Right lobe of liver (tissue), 6 donors: ENCODE data around the gene COMMD1. TPM values are rescaled to one million over a fixed set of nuclear protein-coding genes. Genes with fewer than 3 reads are reported as not detected.
"Not testable (repeated sequence)": the region's sequence is repeated elsewhere in the genome, so short reads cannot be mapped to it uniquely, and the experiment has no call there.

ENCODE experiments used
- ATAC-seq, 4 donors: fragments of 200-7000 bp; cut with Tn5 transposase; one replicate each; pipeline ENCODE4 v1.9.1; 2020; ENCODE audit warnings: mild to moderate bottlenecking in 4 of 4, moderate library complexity in 4 of 4
- DNase-seq, 3 donors: peaks; one replicate each; pipeline ENCODE4 v3.0.0-alpha.2; 2020
- H3K27ac ChIP-seq, 3 donors: fragments of 200-600 bp; one replicate each; pipeline ENCODE4 v1.8.0; 2022
- H3K27me3 ChIP-seq, 2 donors: fragments of 200-600 bp; one replicate each; pipeline ENCODE4 v1.8.0; 2022
- H3K36me3 ChIP-seq, 4 donors: fragments of 200-600 bp; sonication (generic) in 1 of 4; one replicate each; pipeline versions ENCODE4 v1.5.1 to v1.8.0; 2017 to 2022; ENCODE audit warnings: control low read depth in 1 of 4
- H3K4me1 ChIP-seq, 4 donors: fragments of 200-600 bp; sonication (generic) in 1 of 4; one replicate each; pipeline versions ENCODE4 v1.5.1 to v1.8.0; 2017 to 2022; ENCODE audit warnings: control low read depth in 1 of 4
- H3K4me3 ChIP-seq, 3 donors: fragments of 200-600 bp; one replicate each; pipeline ENCODE4 v1.8.0; 2022
- H3K9me3 ChIP-seq, 4 donors: fragments of 200-600 bp; sonication (generic) in 1 of 4; one replicate each; pipeline versions ENCODE4 v1.5.1 to v1.8.0; 2017 to 2022; ENCODE audit warnings: control low read depth in 1 of 4
- POLR2A ChIP-seq: fragments of 450-650 bp; IDR thresholded peaks from one replicate; pipeline ENCODE4 v1.6.1; 2017; ENCODE audit warnings: antibody characterized with exemption, mild to moderate bottlenecking
- WGBS: methylation state at CpG from one replicate; pipeline ENCODE4 v1.1.6; 2018; ENCODE audit warnings: low coverage, low lambda C conversion rate; ENCODE audit not compliant: insufficient coverage; ENCODE audit errors: missing lambda C conversion rate; 5-methylcytosine and 5-hydroxymethylcytosine counted together
- intact Hi-C, 2 donors: fragments of 100-400 bp; cut with DNase I; formaldehyde crosslinking; loops; one replicate each; pipeline versions ENCODE4 v1.11.2 to v1.14.1; 2022
- total RNA-seq, 6 experiments: library from RNA; depleted of rRNA in 2 of 6; stranded (reverse); fragments of >200 nt in 2 of 6; fragmentation: NEBNext Ultra II Directional in 3 of 6; extraction: Animal tissue kit (Norgen Biotek cat#: 25700) in 3 of 6; gene quantifications; one replicate each; pipeline versions ENCODE4 v1.1.0 to v1.2.4, GENCODE V29; 2016 to 2023
- TF ChIP-seq, protein P1 (sequence below), 4 donors: fragments of 200-600 bp in 3 of 4; fragments of 450-650 bp in 1 of 4; IDR thresholded peaks; one replicate each; pipeline versions ENCODE4 v1.5.1 to v1.8.0; 2016 to 2022; ENCODE audit warnings: antibody characterized with exemption in 4 of 4, mild to moderate bottlenecking in 2 of 4
- donor health status: DM: no; HTN: yes; CAD: no.
- donor health status: DM: no; HTN: no; CAD: no.
- donor health status: DM: no; HTN: no; CAD: no.
- donor health status: DM: no; HTN: yes; CAD: no.
- donor health status: DM: no; HTN: yes; CAD: no.

Gene COMMD1
- total RNA-seq, 6 experiments from 2014 or later: 17.2 to 21.6 (median 18.7) TPM

DNA sequence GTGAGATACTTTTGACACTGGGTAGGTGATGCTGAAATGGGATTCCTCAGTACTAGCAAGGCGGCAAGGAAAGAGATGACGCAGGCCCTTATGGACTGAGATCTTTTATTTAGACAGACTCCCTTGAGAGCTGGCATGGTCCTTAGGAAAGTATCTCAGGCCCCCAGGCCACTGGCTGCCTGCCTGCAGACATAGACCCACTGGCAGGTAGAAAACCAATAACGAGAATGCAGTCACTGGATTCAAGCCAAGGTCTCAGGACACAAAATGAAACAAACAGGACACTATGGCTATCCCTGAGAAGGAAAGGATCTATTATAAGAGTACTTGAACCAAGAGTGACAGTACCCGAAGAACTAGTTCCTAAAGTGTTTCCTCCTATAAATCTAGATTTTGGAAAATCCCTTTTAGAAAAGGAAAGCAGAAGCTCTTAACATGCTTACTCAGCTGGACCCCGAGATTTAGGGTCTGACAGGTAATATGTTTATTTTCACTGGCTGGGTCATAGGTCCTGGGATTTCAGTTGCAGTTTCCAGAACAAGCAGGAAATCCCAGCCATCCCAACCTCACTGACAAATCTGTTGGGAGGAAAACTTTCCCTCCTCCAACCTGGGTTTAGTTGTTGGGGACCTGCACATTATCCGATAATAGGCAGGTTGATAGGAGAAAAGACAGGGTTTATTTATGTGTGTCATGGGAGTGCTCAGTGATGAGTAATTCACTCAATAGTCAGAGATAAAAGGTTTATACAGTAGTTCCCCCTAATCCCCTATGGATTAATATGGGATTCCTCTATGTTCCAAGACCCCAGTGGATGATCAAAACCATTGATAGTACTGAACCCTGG is 44.5 kb downstream of the COMMD1 start:
- no peak overlapping the region for H3K27ac ChIP-seq
- WGBS: 63% methylated on average over 5 of the region's 6 CpGs
- H3K9me3 ChIP-seq: no peaks in the 10 kb centered on the region
- H3K36me3 ChIP-seq: no peaks in the 10 kb centered on the region
- intact Hi-C loops: no loop called here
- no peaks in the 10 kb centered on the region for H3K27me3 ChIP-seq
- TF ChIP-seq, protein P1, sequence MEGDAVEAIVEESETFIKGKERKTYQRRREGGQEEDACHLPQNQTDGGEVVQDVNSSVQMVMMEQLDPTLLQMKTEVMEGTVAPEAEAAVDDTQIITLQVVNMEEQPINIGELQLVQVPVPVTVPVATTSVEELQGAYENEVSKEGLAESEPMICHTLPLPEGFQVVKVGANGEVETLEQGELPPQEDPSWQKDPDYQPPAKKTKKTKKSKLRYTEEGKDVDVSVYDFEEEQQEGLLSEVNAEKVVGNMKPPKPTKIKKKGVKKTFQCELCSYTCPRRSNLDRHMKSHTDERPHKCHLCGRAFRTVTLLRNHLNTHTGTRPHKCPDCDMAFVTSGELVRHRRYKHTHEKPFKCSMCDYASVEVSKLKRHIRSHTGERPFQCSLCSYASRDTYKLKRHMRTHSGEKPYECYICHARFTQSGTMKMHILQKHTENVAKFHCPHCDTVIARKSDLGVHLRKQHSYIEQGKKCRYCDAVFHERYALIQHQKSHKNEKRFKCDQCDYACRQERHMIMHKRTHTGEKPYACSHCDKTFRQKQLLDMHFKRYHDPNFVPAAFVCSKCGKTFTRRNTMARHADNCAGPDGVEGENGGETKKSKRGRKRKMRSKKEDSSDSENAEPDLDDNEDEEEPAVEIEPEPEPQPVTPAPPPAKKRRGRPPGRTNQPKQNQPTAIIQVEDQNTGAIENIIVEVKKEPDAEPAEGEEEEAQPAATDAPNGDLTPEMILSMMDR (IDR thresholded peaks at IDR 0.05): no peak
- TF ChIP-seq POLR2A: no peak
- ATAC-seq: peak in 3 of 4 donors; percentile 44 to 78 (median 46)
- peaks cover 0 to 10% (median 0%) of the 10 kb centered on the region in 4 donors for H3K4me1 ChIP-seq
- DNase-seq: no peak
- no peak overlapping the region for H3K4me3 ChIP-seq

DNA sequence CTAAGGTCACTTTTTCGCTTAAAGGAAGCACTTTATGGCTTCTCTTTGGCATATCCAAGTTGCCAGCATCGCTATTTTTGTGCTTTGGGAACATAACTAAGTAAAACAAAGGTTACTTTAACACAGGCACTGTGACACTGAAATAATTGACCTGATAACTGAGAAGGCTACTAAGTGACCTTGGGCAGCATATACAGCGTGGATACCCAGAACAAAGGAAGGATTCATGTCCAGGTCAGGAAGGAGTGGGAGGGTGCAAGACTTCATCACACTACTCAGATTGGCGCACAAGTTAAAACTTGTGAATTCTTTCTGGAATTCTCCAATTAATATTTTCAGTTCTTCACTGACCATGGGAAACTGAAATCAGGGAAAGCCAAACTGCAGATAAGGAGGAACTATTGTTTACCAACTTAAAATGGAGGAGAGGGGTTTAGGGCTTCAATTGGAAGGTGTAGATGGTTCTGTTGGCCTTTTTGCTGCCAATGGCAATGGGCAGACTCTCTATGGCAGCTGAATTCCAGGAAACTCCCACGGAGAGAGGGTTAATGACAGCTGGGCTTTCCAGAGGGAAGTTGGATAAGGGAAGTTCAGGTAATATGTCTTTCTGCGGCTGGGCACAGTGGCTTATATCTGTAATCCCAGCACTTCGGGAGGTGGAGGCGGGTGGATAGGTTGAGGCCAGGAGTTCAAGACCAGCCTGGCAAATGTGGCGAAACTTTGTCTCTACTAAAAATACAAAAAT is 45.3 kb downstream of the COMMD1 start:
- intact Hi-C loops: no loop called here
- peaks cover 0 to 10% (median 0%) of the 10 kb centered on the region in 4 donors for H3K4me1 ChIP-seq
- DNase-seq (no peak), ATAC-seq (no peak)
- H3K9me3 ChIP-seq: no peaks in the 10 kb centered on the region
- TF ChIP-seq, protein P1 (IDR thresholded peaks at IDR 0.05): no peak
- TF ChIP-seq POLR2A: no peak
- H3K27ac ChIP-seq: no peak overlapping the region
- H3K27me3 ChIP-seq: no peaks in the 10 kb centered on the region
- H3K36me3 ChIP-seq: no peaks in the 10 kb centered on the region
- H3K4me3 ChIP-seq: no peak overlapping the region
- WGBS: 79% methylated on average over 8 of the region's 9 CpGs

DNA sequence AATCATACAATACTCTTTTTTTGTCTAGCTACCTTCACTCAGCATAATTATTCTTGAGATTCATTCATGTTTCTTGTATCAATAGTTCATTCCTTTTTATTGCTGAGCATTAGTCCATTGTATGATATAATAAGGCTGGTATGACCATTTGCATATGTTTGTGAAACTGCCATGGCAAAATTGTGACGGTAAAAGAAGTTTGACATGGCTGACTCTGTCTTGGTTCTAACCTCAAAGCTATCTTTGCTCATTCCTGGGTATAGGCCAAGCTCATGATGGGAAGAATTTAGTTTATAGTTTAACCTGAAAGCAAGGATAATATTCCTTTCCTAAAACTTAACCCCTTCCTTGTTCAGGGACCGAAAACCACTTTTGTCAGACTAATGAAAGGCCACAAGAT is 46.4 kb downstream of the COMMD1 start:
- peaks cover 0 to 10% (median 0%) of the 10 kb centered on the region in 4 donors for H3K4me1 ChIP-seq
- H3K9me3 ChIP-seq: no peaks in the 10 kb centered on the region
- intact Hi-C loops: no loop called here
- no peak for TF ChIP-seq POLR2A
- TF ChIP-seq, protein P1 (IDR thresholded peaks at IDR 0.05): no peak
- no peak overlapping the region for H3K27ac ChIP-seq
- no peaks in the 10 kb centered on the region for H3K27me3 ChIP-seq
- DNase-seq: no peak
- H3K36me3 ChIP-seq: no peaks in the 10 kb centered on the region
- no peak for ATAC-seq
- WGBS: 57% methylated on average over 2 of the region's 2 CpGs
- no peak overlapping the region for H3K4me3 ChIP-seq

DNA sequence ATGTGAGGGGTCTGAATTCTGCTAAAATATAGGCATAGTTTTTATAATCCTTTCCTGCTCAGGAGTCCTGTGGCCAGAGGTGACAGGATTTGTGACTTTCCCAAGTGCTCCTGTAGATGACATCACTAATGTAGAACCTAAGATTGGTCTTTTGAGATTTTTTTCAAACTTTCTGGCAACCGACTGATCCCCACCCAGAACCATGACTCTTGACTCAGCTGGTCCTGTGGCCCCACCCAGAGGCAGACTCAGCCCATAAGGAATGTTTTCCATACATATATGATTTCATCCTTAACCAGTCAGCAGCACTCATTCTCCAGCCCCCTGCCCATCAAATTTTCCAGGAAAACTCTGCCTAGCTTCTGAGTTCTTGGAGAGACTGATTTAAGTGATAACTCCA is 46.8 kb downstream of the COMMD1 start:
- intact Hi-C loops: no loop called here
- no peak for DNase-seq
- Histone ChIP-seq H3K27ac (no peak overlapping the region), H3K9me3 (no peaks in the 10 kb centered on the region), H3K27me3 (no peaks in the 10 kb centered on the region), H3K4me1 (peaks cover 0 to 10% (median 0%) of the 10 kb centered on the region in 4 donors), H3K4me3 (no peak overlapping the region), H3K36me3 (no peaks in the 10 kb centered on the region)
- WGBS: 100% methylated on average over 1 of the region's 1 CpG
- no peak for TF ChIP-seq POLR2A
- TF ChIP-seq, protein P1 (IDR thresholded peaks at IDR 0.05): no peak
- ATAC-seq: no peak

DNA sequence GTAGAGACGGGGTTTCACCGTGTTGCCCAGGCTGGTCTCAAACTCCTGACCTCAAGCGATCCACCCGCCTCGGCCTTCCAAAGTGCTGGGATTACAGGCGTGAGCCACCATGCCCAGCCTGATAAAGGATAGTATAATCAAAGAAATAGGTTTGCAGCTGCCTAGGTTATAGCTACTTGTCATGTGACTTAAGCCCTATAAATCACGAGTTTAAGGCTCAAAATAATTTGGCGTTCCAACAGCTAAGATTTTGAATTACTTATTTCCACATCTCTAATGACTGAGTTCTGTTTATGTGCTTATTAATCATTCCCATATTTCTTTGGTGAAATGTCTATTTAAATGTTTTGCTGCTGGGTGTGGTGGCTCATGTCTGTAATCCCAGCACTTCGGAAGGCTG is 49.4 kb downstream of the COMMD1 start:
- WGBS: 92% methylated on average over 9 of the region's 9 CpGs
- H3K27ac ChIP-seq, intact Hi-C loops, H3K36me3 ChIP-seq, H3K27me3 ChIP-seq, ATAC-seq, H3K4me1 ChIP-seq, DNase-seq, H3K9me3 ChIP-seq, H3K4me3 ChIP-seq: not testable (repeated sequence)
